WTC11 (cell line): ENCODE data around the gene LAMTOR4. TPM values are rescaled to one million over a fixed set of nuclear protein-coding genes. Genes with fewer than 3 reads are reported as not detected.

Experiments used
- ATAC-seq: fragments of 200-7000 bp; cut with Tn5 transposase; 2 replicates; pipeline ENCODE4 v1.10.0; 2021; ENCODE audit warnings: mild to moderate bottlenecking, moderate library complexity
- CTCF ChIA-PET: fragments of 300-600 bp; sonication (Branson Sonifier 250); formaldehyde crosslinking; loops from one replicate; lab custom pipeline; 2021; ENCODE audit warnings: antibody characterized with exemption; lab: Charles Lee
- POLR2A ChIA-PET: fragments of 350-600 bp; sonication (Branson Sonifier 250); formaldehyde crosslinking; loops from one replicate; lab custom pipeline; 2021; ENCODE audit warnings: antibody characterized with exemption; lab: Charles Lee
- DNase-seq: peaks from one replicate; pipeline ENCODE4 v3.0.0; 2021; ENCODE audit warnings: low spot score
- H3K27ac Mint-ChIP-seq: 2 replicates; pipeline ENCODE4 v1.8.0; 2021; ENCODE audit warnings: mixed read lengths
- H3K27me3 Mint-ChIP-seq: 2 replicates; pipeline ENCODE4 v1.8.0; 2021; ENCODE audit warnings: low read depth, mild to moderate bottlenecking, moderate library complexity, mixed read lengths
- H3K36me3 Mint-ChIP-seq: 2 replicates; pipeline ENCODE4 v1.8.0; 2021; ENCODE audit warnings: mixed read lengths
- H3K4me1 Mint-ChIP-seq: 2 replicates; pipeline ENCODE4 v1.8.0; 2022; ENCODE audit warnings: mixed read lengths
- H3K4me3 Mint-ChIP-seq: 2 replicates; pipeline ENCODE4 v1.8.0; 2021; ENCODE audit warnings: mild to moderate bottlenecking, moderate library complexity, mixed read lengths
- H3K9me3 Mint-ChIP-seq: 2 replicates; pipeline ENCODE4 v1.8.0; 2021; ENCODE audit warnings: mixed read lengths
- ATF1 ChIP-seq: sonication (generic); formaldehyde crosslinking; IDR thresholded peaks from 2 replicates; pipeline ENCODE4 v1.8.1; 2023; ENCODE audit warnings: mild to moderate bottlenecking, moderate library complexity, missing genetic modification reagents
- ELF4 ChIP-seq: sonication (generic); formaldehyde crosslinking; IDR thresholded peaks from 2 replicates; pipeline ENCODE4 v1.8.1; 2022; ENCODE audit warnings: low read depth, mild to moderate bottlenecking, moderate library complexity, missing genetic modification reagents
- ESRRA ChIP-seq: sonication (generic); formaldehyde crosslinking; IDR thresholded peaks from 2 replicates; pipeline ENCODE4 v1.8.1; 2022; ENCODE audit warnings: mild to moderate bottlenecking, missing genetic modification reagents, borderline replicate concordance
- ETV6 ChIP-seq: sonication (generic); formaldehyde crosslinking; IDR thresholded peaks from 2 replicates; pipeline ENCODE4 v1.8.1; 2022; ENCODE audit warnings: mild to moderate bottlenecking, missing genetic modification reagents
- GABPB1 ChIP-seq: sonication (generic); formaldehyde crosslinking; IDR thresholded peaks from 2 replicates; pipeline ENCODE4 v1.8.1; 2023; ENCODE audit warnings: mild to moderate bottlenecking, missing genetic modification reagents
- NFYB ChIP-seq: sonication (generic); formaldehyde crosslinking; conservative IDR thresholded peaks from 2 replicates; pipeline ENCODE4 v1.8.0; 2022; ENCODE audit warnings: low read depth, missing genetic modification reagents
- NR2C2 ChIP-seq: sonication (generic); formaldehyde crosslinking; IDR thresholded peaks from 2 replicates; pipeline ENCODE4 v1.8.0; 2022; ENCODE audit warnings: mild to moderate bottlenecking, missing genetic modification reagents
- RELA ChIP-seq: sonication (generic); formaldehyde crosslinking; IDR thresholded peaks from 2 replicates; pipeline ENCODE4 v1.8.1; 2022; ENCODE audit warnings: missing genetic modification reagents, mild to moderate bottlenecking, borderline replicate concordance
- SMAD4 ChIP-seq: sonication (generic); formaldehyde crosslinking; IDR thresholded peaks from 2 replicates; pipeline ENCODE4 v1.8.0; 2022; ENCODE audit warnings: mild to moderate bottlenecking, missing genetic modification reagents
- TEAD1 ChIP-seq: sonication (generic); formaldehyde crosslinking; IDR thresholded peaks from 2 replicates; pipeline ENCODE4 v1.8.0; 2022; ENCODE audit warnings: mild to moderate bottlenecking, missing genetic modification reagents
- TP53 ChIP-seq: sonication (generic); formaldehyde crosslinking; IDR thresholded peaks from 2 replicates; pipeline ENCODE4 v1.8.1; 2023; ENCODE audit warnings: mild to moderate bottlenecking, missing genetic modification reagents
- ZNF317 ChIP-seq: sonication (generic); formaldehyde crosslinking; IDR thresholded peaks from 2 replicates; pipeline ENCODE4 v1.8.1; 2023; ENCODE audit warnings: low read depth, mild to moderate bottlenecking, moderate library complexity, missing genetic modification reagents, borderline replicate concordance
- ZNF416 ChIP-seq: fragments of 250-450 bp; sonication (Bioruptor Pico); IDR thresholded peaks from 2 replicates; pipeline ENCODE4 v1.9.0; 2021; ENCODE audit warnings: mild to moderate bottlenecking, inconsistent platforms
- total RNA-seq: library from RNA; stranded (reverse); gene quantifications from 3 replicates; pipeline ENCODE4 v1.2.3, GENCODE V29; 2021
- TF ChIP-seq, protein P1 (sequence below): sonication (generic); formaldehyde crosslinking; IDR thresholded peaks from 2 replicates; pipeline ENCODE4 v1.8.1; 2023; ENCODE audit warnings: mild to moderate bottlenecking, moderate library complexity, missing genetic modification reagents
- TF ChIP-seq, protein P2 (sequence below): sonication (generic); formaldehyde crosslinking; IDR thresholded peaks from 2 replicates; pipeline ENCODE4 v1.8.1; 2023; ENCODE audit warnings: mild to moderate bottlenecking, missing genetic modification reagents, moderate library complexity
- TF ChIP-seq, protein P3 (sequence below): fragments of 250-450 bp; sonication (Bioruptor Pico); IDR thresholded peaks from 2 replicates; pipeline ENCODE4 v2.1.2; 2022; ENCODE audit warnings: mild to moderate bottlenecking, moderate library complexity
- TF ChIP-seq, protein P4 (sequence below): sonication (generic); formaldehyde crosslinking; IDR thresholded peaks from 2 replicates; pipeline ENCODE4 v1.8.0; 2022; ENCODE audit warnings: mild to moderate bottlenecking, missing genetic modification reagents
- TF ChIP-seq, protein P5 (sequence below): sonication (generic); formaldehyde crosslinking; IDR thresholded peaks from 2 replicates; pipeline ENCODE4 v1.8.1; 2022; ENCODE audit warnings: mild to moderate bottlenecking, missing genetic modification reagents, moderate library complexity, borderline replicate concordance
- TF ChIP-seq, protein P6 (sequence below): fragments of 250-450 bp; sonication (Bioruptor Pico); IDR thresholded peaks from 2 replicates; pipeline ENCODE4 v1.9.0; 2021; ENCODE audit warnings: mild to moderate bottlenecking

LAMTOR4 gene
- total RNA-seq, 1 experiment from 2014 or later: 199 TPM

DNA sequence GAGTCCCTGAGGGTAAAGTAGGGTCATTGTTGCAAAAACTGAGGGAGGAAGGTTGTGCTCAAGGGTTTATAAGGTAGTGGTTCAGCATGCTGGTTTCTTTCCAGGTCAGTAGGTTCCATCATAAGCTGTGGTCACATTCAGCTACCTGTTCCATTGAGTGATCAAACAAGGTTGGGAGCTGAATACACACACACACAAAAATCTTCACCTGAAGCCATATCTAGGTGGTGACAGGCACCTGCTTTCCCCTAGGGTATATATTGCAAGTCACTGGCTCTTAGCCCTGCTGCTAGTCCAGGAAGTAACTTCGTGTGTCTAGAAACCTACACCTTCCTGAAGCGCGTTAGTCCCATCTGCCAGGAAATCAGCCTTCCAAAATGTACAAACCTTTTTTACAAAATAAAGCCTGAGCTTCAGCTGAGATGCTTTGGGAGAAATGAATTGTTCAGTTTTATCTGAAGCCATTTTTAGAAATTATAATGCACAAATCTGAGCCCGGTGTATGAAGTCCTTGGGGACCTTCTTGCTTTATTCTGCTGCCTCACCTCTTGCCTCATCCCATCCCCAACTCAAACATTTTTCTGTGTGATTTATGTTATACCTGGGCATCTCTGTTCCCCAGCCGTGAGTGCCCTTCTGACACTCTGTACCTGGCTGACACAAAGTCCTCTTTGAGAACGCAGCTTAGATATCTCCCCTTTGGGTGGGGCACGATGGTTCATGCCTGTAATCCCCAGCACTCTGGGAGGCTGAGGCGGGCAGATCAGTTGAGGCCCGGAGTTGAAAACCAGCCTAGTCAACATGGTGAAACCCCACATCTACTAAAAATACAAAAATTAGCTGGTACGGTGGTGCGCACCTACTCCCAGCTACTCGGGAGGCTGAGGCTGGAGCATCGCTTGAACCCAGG lies 10.6 kb upstream of the LAMTOR4 start:
- peaks cover 14% of the 10 kb centered on the region for H3K27me3 Mint-ChIP-seq
- DNase-seq: no peak
- no peaks in the 10 kb centered on the region for H3K9me3 Mint-ChIP-seq
- ATAC-seq: no peak
- no peaks in the 10 kb centered on the region for H3K36me3 Mint-ChIP-seq
- H3K4me1 Mint-ChIP-seq: no peaks in the 10 kb centered on the region
- POLR2A ChIA-PET: interaction anchor here (0.7 kb wide), 2 partner anchors 51 to 115 kb away, joined by 3 read pairs; no protein-coding TSS in a partner anchor
- CTCF ChIA-PET: interaction anchor here (0.7 to 1.5 kb wide), 3 partner anchors 10 to 30 kb away, joined by 3 read pairs; partner anchors contain the start of genes GAL3ST4 and LAMTOR4
- no peak for TF ChIP-seq ATF1 (CRISPR knock-in tag)
- TF ChIP-seq, protein P1, sequence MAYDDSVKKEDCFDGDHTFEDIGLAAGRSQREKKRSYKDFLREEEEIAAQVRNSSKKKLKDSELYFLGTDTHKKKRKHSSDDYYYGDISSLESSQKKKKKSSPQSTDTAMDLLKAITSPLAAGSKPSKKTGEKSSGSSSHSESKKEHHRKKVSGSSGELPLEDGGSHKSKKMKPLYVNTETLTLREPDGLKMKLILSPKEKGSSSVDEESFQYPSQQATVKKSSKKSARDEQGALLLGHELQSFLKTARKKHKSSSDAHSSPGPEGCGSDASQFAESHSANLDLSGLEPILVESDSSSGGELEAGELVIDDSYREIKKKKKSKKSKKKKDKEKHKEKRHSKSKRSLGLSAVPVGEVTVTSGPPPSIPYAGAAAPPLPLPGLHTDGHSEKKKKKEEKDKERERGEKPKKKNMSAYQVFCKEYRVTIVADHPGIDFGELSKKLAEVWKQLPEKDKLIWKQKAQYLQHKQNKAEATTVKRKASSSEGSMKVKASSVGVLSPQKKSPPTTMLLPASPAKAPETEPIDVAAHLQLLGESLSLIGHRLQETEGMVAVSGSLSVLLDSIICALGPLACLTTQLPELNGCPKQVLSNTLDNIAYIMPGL (CRISPR knock-in tag): no peak
- no peak for TF ChIP-seq ZNF416 (CRISPR knock-in tag)
- TF ChIP-seq, protein P2, sequence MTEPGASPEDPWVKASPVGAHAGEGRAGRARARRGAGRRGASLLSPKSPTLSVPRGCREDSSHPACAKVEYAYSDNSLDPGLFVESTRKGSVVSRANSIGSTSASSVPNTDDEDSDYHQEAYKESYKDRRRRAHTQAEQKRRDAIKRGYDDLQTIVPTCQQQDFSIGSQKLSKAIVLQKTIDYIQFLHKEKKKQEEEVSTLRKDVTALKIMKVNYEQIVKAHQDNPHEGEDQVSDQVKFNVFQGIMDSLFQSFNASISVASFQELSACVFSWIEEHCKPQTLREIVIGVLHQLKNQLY: no peak
- TF ChIP-seq, protein P3, sequence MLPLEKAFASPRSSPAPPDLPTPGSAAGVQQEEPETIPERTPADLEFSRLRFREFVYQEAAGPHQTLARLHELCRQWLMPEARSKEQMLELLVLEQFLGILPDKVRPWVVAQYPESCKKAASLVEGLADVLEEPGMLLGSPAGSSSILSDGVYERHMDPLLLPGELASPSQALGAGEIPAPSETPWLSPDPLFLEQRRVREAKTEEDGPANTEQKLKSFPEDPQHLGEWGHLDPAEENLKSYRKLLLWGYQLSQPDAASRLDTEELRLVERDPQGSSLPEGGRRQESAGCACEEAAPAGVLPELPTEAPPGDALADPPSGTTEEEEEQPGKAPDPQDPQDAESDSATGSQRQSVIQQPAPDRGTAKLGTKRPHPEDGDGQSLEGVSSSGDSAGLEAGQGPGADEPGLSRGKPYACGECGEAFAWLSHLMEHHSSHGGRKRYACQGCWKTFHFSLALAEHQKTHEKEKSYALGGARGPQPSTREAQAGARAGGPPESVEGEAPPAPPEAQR: no peak
- TF ChIP-seq GABPB1 (CRISPR knock-in tag): no peak
- no peak for TF ChIP-seq RELA (CRISPR knock-in tag)
- TF ChIP-seq, protein P4, sequence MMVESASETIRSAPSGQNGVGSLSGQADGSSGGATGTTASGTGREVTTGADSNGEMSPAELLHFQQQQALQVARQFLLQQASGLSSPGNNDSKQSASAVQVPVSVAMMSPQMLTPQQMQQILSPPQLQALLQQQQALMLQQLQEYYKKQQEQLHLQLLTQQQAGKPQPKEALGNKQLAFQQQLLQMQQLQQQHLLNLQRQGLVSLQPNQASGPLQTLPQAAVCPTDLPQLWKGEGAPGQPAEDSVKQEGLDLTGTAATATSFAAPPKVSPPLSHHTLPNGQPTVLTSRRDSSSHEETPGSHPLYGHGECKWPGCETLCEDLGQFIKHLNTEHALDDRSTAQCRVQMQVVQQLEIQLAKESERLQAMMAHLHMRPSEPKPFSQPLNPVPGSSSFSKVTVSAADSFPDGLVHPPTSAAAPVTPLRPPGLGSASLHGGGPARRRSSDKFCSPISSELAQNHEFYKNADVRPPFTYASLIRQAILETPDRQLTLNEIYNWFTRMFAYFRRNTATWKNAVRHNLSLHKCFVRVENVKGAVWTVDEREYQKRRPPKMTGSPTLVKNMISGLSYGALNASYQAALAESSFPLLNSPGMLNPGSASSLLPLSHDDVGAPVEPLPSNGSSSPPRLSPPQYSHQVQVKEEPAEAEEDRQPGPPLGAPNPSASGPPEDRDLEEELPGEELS (CRISPR knock-in tag): no peak
- TF ChIP-seq ETV6 (CRISPR knock-in tag): no peak
- no peak for TF ChIP-seq SMAD4 (CRISPR knock-in tag)
- TF ChIP-seq ELF4 (CRISPR knock-in tag): no peak
- TF ChIP-seq TEAD1 (CRISPR knock-in tag): no peak
- TF ChIP-seq ESRRA (CRISPR knock-in tag): no peak
- no peak for TF ChIP-seq TP53 (CRISPR knock-in tag)
- TF ChIP-seq NR2C2: no peak
- TF ChIP-seq, protein P5, sequence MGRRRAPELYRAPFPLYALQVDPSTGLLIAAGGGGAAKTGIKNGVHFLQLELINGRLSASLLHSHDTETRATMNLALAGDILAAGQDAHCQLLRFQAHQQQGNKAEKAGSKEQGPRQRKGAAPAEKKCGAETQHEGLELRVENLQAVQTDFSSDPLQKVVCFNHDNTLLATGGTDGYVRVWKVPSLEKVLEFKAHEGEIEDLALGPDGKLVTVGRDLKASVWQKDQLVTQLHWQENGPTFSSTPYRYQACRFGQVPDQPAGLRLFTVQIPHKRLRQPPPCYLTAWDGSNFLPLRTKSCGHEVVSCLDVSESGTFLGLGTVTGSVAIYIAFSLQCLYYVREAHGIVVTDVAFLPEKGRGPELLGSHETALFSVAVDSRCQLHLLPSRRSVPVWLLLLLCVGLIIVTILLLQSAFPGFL (CRISPR knock-in tag): no peak
- TF ChIP-seq ZNF317 (CRISPR knock-in tag): no peak
- TF ChIP-seq, protein P6, sequence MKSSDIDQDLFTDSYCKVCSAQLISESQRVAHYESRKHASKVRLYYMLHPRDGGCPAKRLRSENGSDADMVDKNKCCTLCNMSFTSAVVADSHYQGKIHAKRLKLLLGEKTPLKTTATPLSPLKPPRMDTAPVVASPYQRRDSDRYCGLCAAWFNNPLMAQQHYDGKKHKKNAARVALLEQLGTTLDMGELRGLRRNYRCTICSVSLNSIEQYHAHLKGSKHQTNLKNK (CRISPR knock-in tag): no peak
- no peak for TF ChIP-seq NFYB (CRISPR knock-in tag)
- H3K27ac Mint-ChIP-seq: no peak overlapping the region; the same call in 1 of the 2 replicates
- no peak overlapping the region for H3K4me3 Mint-ChIP-seq
